ENCODE measurements around the gene RNASE1.
"Not testable (repeated sequence)": the region's sequence is repeated elsewhere in the genome, so short reads cannot be mapped to it uniquely, and the experiment has no call there.

The RNASE1 gene

GRCh38 chr14:20802341-20803084, at the start of gene RNASE1:
RNASE1 (minus strand) TSS chr14:20802844; CDS start chr14:20802068, 776 bp downstream.
- no peak for DNase-seq

- no peak for DNase-seq
These were observed 46.4 kb upstream of the RNASE1 start for GRCh38 chr14:20848955-20849570.

GRCh38 chr14:20848316-20848954, 45.8 kb upstream of the RNASE1 start:
- no peak for DNase-seq

GRCh38 chr14:20846560-20846959, 43.9 kb upstream of the RNASE1 start:
- DNase-seq = no peak

- DNase-seq = no peak
These were observed 38.5 kb upstream of the RNASE1 start for GRCh38 chr14:20841096-20841495.

GRCh38 chr14:20837831-20838230, 35.2 kb upstream of the RNASE1 start:
- DNase-seq = no peak

- DNase-seq = no peak
These were observed 34.2 kb upstream of the RNASE1 start for GRCh38 chr14:20836668-20837338.

GRCh38 chr14:20834899-20835298, 32.3 kb upstream of the RNASE1 start:
- DNase-seq = no peak

- no peak for DNase-seq
These were observed 28.2 kb upstream of the RNASE1 start for GRCh38 chr14:20830831-20831230.

- DNase-seq = not testable (repeated sequence)
These were observed 25.5 kb upstream of the RNASE1 start for GRCh38 chr14:20828024-20828694.

- no peak for DNase-seq
These were observed 24.7 kb upstream of the RNASE1 start for GRCh38 chr14:20827326-20827725.

- not testable (repeated sequence) for DNase-seq
These were observed 24.0 kb upstream of the RNASE1 start for GRCh38 chr14:20826666-20827065.

- no peak for DNase-seq
These were observed 21.2 kb upstream of the RNASE1 start for GRCh38 chr14:20823859-20824258.

GRCh38 chr14:20821521-20822108, 19.0 kb upstream of the RNASE1 start:
- not testable (repeated sequence) for DNase-seq

- no peak for DNase-seq
These were observed 17.6 kb upstream of the RNASE1 start for GRCh38 chr14:20820063-20820904.

GRCh38 chr14:20818861-20819260, 16.2 kb upstream of the RNASE1 start:
- DNase-seq = no peak

- not testable (repeated sequence) for DNase-seq
These were observed 13.3 kb upstream of the RNASE1 start for GRCh38 chr14:20815946-20816345.

GRCh38 chr14:20811986-20812975, 9.6 kb upstream of the RNASE1 start:
- DNase-seq = no peak

GRCh38 chr14:20809917-20810316, 7.3 kb upstream of the RNASE1 start:
- DNase-seq = no peak

GRCh38 chr14:20808162-20808483, 5.5 kb upstream of the RNASE1 start:
- no peak for DNase-seq

Data from SIG-M5 (cell line).